Right lobe of liver (tissue), 4 donors: ENCODE measurements around the gene SPRYD3.

Experiments
- POLR2A ChIP-seq: fragments of 450-650 bp; IDR thresholded peaks from one replicate; pipeline ENCODE4 v1.6.1; 2017; ENCODE audit warnings: antibody characterized with exemption, mild to moderate bottlenecking
- TF ChIP-seq, protein P1 (sequence below), 4 donors: fragments of 200-600 bp in 3 of 4; fragments of 450-650 bp in 1 of 4; IDR thresholded peaks; one replicate each; pipeline versions ENCODE4 v1.5.1 to v1.8.0; 2016 to 2022; ENCODE audit warnings: antibody characterized with exemption in 4 of 4, mild to moderate bottlenecking in 2 of 4
- donor health status: DM: no; HTN: no; CAD: no.
- donor health status: DM: no; HTN: no; CAD: no.
- donor health status: DM: no; HTN: yes; CAD: no.

DNA sequence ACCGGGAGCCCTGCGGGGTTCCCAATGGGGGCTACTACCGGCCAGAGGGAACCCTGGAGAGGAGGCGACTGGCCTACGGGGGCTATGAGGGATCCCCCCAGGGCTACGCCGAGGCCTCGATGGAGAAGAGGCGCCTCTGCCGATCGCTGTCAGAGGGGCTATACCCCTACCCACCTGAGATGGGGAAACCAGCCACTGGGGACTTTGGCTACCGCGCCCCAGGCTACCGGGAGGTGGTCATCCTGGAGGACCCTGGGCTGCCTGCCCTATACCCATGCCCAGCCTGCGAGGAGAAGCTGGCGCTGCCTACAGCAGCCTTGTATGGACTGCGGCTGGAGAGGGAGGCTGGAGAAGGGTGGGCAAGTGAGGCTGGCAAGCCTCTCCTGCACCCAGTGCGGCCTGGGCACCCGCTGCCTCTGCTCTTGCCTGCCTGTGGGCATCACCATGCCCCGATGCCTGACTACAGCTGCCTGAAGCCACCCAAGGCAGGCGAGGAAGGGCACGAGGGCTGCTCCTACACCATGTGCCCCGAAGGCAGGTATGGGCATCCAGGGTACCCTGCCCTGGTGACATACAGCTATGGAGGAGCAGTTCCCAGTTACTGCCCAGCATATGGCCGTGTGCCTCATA is 19.6 kb downstream of the SPRYD3 start:
- TF ChIP-seq, protein P1, sequence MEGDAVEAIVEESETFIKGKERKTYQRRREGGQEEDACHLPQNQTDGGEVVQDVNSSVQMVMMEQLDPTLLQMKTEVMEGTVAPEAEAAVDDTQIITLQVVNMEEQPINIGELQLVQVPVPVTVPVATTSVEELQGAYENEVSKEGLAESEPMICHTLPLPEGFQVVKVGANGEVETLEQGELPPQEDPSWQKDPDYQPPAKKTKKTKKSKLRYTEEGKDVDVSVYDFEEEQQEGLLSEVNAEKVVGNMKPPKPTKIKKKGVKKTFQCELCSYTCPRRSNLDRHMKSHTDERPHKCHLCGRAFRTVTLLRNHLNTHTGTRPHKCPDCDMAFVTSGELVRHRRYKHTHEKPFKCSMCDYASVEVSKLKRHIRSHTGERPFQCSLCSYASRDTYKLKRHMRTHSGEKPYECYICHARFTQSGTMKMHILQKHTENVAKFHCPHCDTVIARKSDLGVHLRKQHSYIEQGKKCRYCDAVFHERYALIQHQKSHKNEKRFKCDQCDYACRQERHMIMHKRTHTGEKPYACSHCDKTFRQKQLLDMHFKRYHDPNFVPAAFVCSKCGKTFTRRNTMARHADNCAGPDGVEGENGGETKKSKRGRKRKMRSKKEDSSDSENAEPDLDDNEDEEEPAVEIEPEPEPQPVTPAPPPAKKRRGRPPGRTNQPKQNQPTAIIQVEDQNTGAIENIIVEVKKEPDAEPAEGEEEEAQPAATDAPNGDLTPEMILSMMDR (IDR thresholded peaks at IDR 0.05): no peak
- TF ChIP-seq POLR2A: no peak
